ENCODE results near the gene HVCN1.
A peak's percentile ranks its signal among the peaks of the same experiment; 100 is the strongest.
"Not testable (repeated sequence)": the region's sequence is repeated elsewhere in the genome, so short reads cannot be mapped to it uniquely, and the experiment has no call there.

Gene HVCN1

DNA sequence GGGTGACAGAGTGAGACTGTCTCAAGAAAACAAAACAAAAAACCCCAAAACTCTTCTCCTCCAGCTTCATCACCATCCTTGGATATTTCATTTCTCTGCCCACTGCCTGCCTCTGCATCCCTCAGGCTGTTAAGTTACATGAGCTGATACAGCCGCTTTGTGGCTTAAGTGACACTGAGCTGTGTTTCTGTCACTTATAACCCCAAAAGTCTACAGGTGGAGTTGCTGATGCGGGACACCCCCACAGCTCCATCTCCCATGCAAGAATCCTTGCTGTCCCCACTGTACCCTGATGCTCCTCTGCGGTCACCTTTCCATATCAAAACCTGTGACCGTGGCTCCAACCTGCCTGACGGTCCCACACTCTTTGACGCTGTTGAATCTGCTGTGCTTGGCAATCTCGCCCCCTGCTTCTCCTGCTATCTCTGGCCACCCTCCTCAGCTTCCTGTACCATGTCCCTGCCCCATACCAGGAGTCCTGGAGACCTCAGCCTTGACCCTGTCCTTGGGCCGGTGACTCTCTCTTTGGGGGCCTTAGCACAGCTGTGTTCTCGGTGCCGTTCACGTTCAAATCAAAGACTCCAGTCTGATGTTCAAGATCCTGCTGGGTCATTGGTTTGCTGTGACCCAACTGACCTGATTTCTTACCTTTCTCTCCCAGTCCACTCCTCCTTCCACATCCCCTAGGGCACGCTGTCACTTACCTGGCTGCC lies 20.3 kb downstream of the HVCN1 start:
- DNase-seq (ENCODE audit: low read depth in 2 of 2), result no peak

GRCh38 chr12:110667671-110668070 lies 21.2 kb downstream of the HVCN1 start:
- DNase-seq (ENCODE audit: low read depth in 2 of 2), result no peak

GRCh38 chr12:110666892-110667291 lies 22.0 kb downstream of the HVCN1 start:
- DNase-seq (ENCODE audit: low read depth in 2 of 2), result no peak

- peak in 1 of 2 donors; percentile 18 for DNase-seq (ENCODE audit: low read depth in 2 of 2)
Measured at GRCh38 chr12:110661337-110661972, 27.5 kb downstream of the HVCN1 start.

- no peak for DNase-seq (ENCODE audit: low read depth in 2 of 2)
Measured at GRCh38 chr12:110658878-110659277, 30.0 kb downstream of the HVCN1 start.

DNA sequence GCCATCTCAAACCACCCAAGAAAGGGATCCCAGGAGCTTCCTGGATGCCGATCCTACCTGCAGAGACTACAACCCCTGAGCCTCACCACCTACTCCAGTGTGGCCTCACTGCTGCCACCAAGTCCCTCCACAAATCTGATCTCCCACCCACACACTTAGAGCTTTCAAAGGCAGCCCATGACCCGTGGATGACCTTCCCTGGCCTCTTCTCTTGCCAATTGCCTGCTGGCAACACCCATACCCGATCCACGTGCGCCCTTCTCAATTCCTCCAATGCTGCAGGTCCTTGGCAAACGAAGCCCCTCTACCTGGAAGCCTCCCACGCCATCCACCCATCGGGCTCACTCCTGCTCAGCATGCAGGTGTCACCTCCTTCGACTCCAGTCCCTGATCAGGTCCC lies 30.7 kb downstream of the HVCN1 start:
- DNase-seq (ENCODE audit: low read depth in 2 of 2), result no peak

GRCh38 chr12:110657747-110658146 lies 31.2 kb downstream of the HVCN1 start:
- DNase-seq (ENCODE audit: low read depth in 2 of 2), result no peak

GRCh38 chr12:110656071-110656655 lies 32.8 kb downstream of the HVCN1 start:
- no peak for DNase-seq (ENCODE audit: low read depth in 2 of 2)

DNA sequence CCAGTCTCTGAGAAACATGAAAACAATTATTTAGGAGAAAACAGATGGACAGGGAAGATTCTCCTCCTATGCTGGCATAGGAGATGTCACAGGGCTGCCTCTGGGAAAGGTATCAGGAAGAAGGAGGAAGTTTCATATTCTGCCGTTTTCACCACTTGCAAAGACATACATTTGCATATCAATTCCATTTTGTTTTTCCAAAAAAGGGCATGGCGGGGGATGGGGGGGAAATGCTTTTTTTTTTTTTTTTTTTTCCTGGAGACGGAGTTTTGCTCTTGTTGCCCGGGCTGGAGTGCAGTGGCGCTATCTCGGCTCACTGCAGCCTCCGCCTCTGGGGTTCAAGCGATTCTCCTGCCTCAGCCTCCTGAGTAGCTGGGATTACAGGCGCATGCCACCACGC lies 34.7 kb downstream of the HVCN1 start:
- not testable (repeated sequence) for DNase-seq (ENCODE audit: low read depth in 2 of 2)

- no peak for DNase-seq (ENCODE audit: low read depth in 2 of 2)
Measured at GRCh38 chr12:110649341-110649847, 39.5 kb downstream of the HVCN1 start.

DNA sequence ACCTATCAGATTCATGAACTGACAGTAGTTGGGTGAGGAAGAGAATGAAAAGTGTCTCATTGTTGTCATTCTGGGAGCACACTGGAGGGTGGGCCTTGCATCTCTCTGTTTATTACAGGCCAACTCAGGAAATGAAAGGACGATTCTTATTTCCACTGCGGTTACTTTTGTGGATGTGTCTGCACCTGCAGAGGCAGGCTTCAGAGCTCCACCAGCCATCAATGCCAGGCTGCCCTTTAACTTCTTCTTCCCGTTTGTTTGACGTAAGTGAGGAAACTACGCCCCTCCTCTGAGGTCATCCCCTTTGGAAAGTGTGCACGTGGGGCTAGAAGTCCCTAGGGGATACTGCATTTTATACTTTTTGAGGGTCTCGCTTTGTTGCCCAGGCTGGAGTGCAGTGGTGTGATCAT lies 41.3 kb downstream of the HVCN1 start:
- DNase-seq (ENCODE audit: low read depth in 2 of 2), result no peak

- no peak for DNase-seq (ENCODE audit: low read depth in 2 of 2)
Measured at GRCh38 chr12:110641521-110641920, 47.4 kb downstream of the HVCN1 start.

DNA sequence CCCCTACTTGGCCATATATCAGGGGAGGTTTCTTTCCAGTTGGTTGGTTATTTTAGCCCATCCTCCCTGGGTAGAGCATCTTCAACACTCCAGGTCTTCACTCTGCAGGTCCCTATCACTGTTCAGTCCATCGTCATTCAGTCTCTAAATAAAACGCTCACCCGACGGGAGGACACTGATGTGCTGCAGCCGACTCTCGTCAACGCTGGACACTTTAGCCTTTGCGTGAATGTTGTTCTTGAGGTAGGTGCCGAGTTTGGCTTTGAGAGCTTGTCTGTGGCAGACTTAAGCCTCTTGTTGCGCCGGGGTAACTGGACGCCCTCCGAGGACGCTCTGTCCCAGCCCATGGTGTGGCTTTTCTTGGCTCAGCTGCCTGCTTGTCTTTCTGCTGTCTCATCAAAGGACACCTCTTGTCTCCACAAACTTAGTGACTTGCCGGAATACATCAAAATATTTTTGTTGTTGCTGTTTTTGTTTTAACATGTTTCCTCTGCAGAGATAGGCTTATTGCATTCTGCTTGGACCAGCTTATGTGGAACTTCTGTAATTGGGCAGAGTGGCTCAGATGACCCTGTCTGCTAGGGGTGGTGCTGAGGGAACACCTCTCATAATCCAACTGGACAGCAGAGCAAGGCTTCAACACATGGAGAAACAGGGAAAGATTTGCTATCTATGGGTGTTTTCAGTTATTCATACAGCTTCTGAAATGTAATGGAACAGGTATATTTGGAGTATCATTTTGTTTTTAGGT lies 48.5 kb downstream of the HVCN1 start:
- DNase-seq (ENCODE audit: low read depth in 2 of 2), result no peak

DNA sequence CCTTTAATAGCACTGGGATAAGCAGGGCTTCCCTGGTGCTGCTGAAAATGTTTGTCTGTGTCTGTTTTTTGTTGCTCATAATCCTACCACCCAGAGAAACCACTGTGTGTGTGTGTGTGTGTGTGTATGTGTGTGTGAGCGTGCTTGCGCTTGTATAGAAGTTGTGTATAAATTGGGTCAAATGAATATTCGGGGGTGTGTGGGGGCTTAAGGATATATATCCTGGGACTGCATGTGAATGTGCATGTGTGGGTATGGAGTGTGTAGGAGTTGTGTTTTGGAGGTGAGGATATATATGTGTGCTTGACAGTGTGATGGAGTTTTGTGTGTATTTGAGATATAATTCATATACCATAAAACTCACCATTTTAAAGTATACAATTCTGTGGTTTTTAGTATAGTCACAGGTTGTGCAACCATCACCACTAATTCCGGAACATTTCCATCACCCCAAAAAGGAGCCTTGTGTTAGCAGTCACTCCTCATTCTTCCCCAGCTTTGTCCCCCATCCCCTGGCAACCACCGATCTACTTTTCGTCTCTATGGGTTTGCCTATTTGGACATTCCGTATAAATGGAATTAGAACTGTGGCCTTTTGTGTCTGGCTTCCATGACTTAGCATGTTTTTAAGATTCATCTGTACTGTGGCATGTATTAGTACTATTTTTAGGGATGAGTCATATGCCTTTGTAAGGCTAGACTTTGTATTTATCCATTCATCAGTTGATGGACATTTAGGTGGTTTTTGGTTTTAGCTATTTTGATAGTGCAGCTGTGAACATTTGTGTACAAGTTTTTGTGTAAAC lies 49.4 kb downstream of the HVCN1 start:
- DNase-seq (ENCODE audit: low read depth in 2 of 2), result no peak

GRCh38 chr12:110638796-110639195 lies 50.1 kb downstream of the HVCN1 start:
- no peak for DNase-seq (ENCODE audit: low read depth in 2 of 2)

GRCh38 chr12:110637869-110638441 lies 51.0 kb downstream of the HVCN1 start:
- no peak for DNase-seq (ENCODE audit: low read depth in 2 of 2)

- no peak for DNase-seq (ENCODE audit: low read depth in 2 of 2)
Measured at GRCh38 chr12:110636516-110636915, 52.4 kb downstream of the HVCN1 start.

DNA sequence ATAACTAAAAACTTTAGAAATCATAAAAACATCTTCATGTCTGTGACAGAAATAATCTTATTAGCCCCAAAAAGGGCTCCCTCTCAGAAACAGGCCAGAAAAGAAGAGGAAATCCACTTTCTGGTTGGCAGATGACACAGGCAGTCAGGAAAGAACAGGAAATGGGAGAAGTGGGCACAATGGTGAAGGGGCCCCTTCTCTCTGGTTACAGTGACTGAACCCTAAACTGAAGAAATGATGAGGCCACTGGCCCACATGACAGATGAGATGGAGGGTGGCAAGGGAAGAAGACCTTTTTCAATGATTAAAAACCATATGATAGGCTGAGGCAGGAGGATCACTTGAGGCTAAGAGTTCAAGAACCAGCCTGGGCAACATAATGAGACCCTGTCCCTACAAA lies 53.9 kb downstream of the HVCN1 start:
- DNase-seq (ENCODE audit: low read depth in 2 of 2), result no peak

DNA sequence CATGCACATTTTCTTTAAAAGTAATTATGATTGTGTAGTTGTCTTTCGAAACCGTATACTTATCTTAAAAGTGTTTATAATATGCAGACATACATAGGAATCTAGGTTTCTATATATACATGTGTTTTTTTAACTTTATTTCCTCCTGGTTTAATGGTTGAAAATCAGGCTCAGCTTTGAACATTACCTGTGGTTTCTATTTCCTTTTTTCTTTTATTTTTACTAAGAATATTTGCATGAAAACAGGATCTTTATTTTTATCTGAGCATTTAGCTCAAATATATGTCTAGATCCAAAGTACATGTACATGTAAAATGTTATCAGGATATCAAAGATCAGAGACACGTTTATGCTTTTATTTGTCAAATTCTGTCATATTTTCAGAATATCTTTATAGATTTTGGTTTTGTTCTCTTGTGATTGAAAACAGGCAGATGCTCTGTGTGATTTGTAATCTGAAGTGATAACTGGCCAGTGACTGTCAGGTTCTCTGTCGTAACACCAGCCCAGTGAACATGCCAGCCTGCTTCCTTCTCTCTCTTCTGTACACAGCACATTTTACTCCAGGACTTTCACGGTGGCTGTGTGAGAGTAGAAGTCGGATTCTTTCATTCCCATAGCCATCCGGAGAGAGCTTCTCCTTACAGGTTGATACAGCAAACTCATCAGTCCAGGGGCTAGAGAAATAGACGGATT lies 61.3 kb downstream of the HVCN1 start:
- no peak for DNase-seq (ENCODE audit: low read depth in 2 of 2)

GRCh38 chr12:110622582-110622981 lies 66.3 kb downstream of the HVCN1 start:
- no peak for DNase-seq (ENCODE audit: low read depth in 2 of 2)
